GM15510 (cell line): Measurements from ENCODE around the gene PHF23.

Experiments
- POLR2A ChIP-seq: IDR thresholded peaks from 3 replicates; pipeline ENCODE4 v1.6.1; 2011; ENCODE audit warnings: borderline replicate concordance; ENCODE audit not compliant: insufficient read length; ENCODE audit errors: extremely low read depth

Gene PHF23

DNA sequence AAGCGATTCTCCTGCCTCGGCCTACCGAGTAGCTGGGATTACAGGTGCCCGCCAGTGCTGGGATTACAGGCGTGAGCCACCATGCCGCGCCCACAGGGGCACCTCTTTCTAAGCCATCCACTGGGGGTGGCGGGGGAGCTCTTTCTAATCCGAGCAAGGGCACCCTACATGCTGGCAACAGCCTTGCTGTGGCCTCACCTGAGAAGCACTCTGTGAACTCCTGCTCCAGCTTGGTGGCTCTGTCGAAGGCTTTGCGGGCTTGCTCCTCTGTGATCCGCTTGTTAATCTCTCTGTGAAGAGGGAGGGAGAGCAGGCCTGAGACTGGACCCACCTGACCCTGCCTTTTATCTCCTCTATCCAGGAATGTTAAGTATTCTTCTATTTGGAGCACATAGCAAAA, 48.2 kb downstream of the PHF23 start:
- no peak for TF ChIP-seq POLR2A

DNA sequence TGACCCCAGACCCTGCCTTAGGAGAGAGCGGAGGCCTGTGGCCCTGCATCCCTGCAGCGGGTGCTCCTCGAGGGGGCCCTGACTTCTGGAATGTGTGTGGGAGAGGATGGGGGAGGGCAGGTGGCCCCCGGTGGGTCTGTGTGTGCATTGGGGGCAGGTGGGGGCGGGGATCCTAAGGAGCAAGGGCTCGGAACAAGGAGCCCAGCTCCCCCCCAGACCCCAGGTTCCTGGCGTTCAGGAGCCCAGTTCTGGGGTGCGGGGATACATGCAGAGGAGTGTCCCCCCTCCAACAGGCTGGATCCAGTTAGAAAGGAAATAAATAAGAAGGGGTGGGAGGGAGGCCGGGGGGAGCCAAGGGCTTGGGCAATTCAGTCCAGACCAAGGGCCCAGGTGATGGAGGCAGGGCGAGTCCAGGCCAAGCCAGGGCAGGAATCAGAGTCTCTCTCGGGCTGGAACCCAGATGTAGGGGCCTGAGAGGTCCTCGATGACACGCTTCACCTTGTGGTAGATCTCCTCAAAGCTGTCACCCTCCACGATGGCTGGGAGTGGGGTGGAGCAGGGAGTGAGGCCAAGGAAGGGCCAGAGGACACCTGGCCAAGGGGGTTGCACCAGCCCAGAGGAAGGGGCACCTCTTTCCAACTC, 48.9 kb downstream of the PHF23 start:
- TF ChIP-seq POLR2A: no peak

DNA sequence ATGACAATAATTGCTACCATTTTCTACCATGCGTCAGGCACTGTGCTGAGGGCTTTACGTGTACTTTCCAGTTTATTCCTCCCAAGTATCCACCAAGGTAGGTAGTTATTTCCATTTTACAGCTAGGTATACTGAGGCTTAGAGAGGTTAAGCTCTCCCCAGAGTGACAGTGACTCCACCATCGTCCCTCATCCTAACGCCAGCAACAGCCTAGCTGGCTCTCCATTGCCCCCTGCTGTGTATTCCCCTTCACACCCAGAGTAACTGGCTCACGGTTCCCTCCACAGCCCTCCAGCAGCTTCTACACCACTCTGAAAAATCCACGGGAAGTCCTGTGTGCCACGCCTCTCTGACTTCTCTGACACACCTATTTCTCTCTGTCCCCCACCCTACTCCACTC, 53.0 kb downstream of the PHF23 start:
- no peak for TF ChIP-seq POLR2A
